ENCODE results near the gene AFF3.

- TF ChIP-seq ARNTL (CRISPR knock-in tag; IDR thresholded peaks at IDR 0.05; ENCODE audit: borderline replicate concordance, low read depth) = no peak
- TF ChIP-seq PATZ1 (CRISPR knock-in tag; IDR thresholded peaks at IDR 0.05; ENCODE audit: borderline replicate concordance) = no peak
- TF ChIP-seq ZC3H10 (CRISPR knock-in tag; IDR thresholded peaks at IDR 0.05) = no peak
- TF ChIP-seq ZNF70 (CRISPR knock-in tag; IDR thresholded peaks at IDR 0.05) = no peak
- no peak for TF ChIP-seq ZFP30 (CRISPR knock-in tag; IDR thresholded peaks at IDR 0.05)
- no peak for TF ChIP-seq ZNF8 (CRISPR knock-in tag; IDR thresholded peaks at IDR 0.05)
- no peak for TF ChIP-seq OSR1 (CRISPR knock-in tag; IDR thresholded peaks at IDR 0.05)
- no peak for TF ChIP-seq POU6F1 (CRISPR knock-in tag; IDR thresholded peaks at IDR 0.05; ENCODE audit: borderline replicate concordance, low read depth)
- no peak for TF ChIP-seq ZFP3 (CRISPR knock-in tag; IDR thresholded peaks at IDR 0.05)
- no peak for TF ChIP-seq CSRNP3 (CRISPR knock-in tag; IDR thresholded peaks at IDR 0.05)
These were observed 349.4 kb downstream of the AFF3 start for GRCh38 chr2:99793022-99793421.

Data from SK-N-SH treated with all-trans-retinoic acid at 6 μM for 48 hours (cell line).